T-helper 1 cell treated with Interleukin-12 subunit alpha and Interleukin-12 subunit beta and Interleukin-4 antibody, amounts not matched to agents 30 ng/mL and 1 ng/mL, for 36 hours (primary cell): ENCODE measurements around the gene SLC27A3. TPM values are rescaled to one million over a fixed set of nuclear protein-coding genes. Genes with fewer than 3 reads are reported as not detected.

Experiments
- intact Hi-C: fragments of 100-400 bp; cut with micrococcal nuclease; formaldehyde crosslinking; loops from one replicate; pipeline ENCODE4 v1.15.1; 2024
- total RNA-seq: library from RNA; stranded (reverse); gene quantifications from 2 replicates; pipeline ENCODE4 v1.2.3, GENCODE V29; 2022

The SLC27A3 gene, protein sequence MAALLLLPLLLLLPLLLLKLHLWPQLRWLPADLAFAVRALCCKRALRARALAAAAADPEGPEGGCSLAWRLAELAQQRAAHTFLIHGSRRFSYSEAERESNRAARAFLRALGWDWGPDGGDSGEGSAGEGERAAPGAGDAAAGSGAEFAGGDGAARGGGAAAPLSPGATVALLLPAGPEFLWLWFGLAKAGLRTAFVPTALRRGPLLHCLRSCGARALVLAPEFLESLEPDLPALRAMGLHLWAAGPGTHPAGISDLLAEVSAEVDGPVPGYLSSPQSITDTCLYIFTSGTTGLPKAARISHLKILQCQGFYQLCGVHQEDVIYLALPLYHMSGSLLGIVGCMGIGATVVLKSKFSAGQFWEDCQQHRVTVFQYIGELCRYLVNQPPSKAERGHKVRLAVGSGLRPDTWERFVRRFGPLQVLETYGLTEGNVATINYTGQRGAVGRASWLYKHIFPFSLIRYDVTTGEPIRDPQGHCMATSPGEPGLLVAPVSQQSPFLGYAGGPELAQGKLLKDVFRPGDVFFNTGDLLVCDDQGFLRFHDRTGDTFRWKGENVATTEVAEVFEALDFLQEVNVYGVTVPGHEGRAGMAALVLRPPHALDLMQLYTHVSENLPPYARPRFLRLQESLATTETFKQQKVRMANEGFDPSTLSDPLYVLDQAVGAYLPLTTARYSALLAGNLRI
- 21.0 and 22.5 TPM in 2 replicates for total RNA-seq

DNA sequence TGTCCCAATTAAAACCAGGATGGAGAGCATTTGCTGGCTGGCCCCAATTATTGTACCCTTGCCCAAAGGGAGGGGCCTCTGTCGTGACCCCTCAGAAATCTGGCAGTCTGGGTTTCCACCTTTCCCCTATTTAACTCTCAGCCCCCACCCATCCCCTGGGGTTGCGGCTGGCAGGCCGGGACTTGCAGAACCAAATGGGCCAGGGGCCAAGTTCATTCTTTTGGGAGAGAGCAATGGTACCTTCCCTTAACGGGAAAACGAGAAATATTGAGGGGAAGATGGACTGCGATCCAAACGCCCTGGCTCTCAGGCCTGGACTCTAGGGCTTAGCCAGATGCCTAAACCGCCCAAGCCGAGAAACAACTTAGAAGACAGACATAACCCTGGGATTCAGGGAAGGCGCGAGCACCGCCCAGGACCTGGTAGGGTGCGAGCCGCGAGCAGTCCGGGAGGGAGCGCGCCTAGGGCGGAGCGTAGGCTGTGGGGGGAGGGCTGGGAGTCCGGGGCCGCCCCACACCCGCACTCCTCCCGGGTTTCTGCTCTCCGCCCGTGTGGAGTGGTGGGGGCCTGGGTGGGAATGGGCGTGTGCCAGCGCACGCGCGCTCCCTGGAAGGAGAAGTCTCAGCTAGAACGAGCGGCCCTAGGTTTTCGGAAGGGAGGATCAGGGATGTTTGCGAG is at the start of gene SLC27A3:
SLC27A3 (plus strand) TSS at position 628 of the 678 bp plus-strand sequence. CDS start 91 bp downstream, outside the sequence.
- intact Hi-C loops, result loop anchor here (1.0 kb wide), 2 partner anchors 8 to 48 kb away; no protein-coding TSS in a partner anchor

DNA sequence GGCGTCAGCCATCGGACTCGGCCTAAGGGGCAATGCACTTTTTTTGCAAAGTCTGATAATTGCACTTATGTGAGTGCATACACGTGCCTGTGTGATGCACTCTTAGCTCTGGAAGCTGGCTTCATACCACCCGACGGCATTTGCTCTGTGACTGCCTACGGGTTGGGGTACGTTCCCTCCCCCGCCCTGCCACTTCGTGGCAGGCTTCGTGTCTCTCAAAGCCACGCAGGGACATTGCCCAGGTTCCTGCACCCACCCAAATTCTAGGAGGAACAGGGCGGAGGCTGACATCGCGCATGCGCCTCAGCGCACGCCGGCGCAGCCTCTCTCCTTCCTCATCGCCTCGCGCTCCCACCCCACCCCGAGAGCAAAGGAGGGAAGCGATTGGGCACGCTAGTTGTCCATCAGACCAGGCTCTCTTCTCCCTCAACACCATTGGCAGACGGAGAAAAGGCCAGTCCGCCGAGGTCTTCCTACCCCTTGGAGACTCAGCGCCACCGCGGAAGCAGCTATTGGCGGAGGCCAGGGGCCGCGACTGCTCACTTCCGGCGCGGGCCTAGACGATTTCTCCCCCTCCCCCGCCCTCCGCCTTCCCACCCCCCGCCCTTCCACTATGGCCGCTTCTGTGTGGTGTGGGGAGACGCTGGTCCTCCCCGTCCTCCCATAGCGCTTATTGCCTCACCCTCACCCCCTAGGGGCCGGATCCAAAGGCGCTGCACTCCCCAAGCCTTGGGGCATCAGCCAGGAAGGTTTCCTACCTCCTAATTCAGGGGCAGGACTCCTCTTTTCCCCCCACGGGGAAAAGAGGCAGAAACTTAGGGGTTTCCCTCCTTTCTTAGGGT is 47.5 kb upstream of the SLC27A3 start, which contains the start of gene INTS3:
INTS3 (plus strand) TSS at position 588 of the 842 bp plus-strand sequence. CDS start 585 bp downstream, outside the sequence.
- intact Hi-C loops, result loop anchor here (1.0 to 5.0 kb wide), 14 partner anchors 22 to 455 kb away; partner anchors contain the start of genes CRTC2, RAB13, RPS27 and S100A3

DNA sequence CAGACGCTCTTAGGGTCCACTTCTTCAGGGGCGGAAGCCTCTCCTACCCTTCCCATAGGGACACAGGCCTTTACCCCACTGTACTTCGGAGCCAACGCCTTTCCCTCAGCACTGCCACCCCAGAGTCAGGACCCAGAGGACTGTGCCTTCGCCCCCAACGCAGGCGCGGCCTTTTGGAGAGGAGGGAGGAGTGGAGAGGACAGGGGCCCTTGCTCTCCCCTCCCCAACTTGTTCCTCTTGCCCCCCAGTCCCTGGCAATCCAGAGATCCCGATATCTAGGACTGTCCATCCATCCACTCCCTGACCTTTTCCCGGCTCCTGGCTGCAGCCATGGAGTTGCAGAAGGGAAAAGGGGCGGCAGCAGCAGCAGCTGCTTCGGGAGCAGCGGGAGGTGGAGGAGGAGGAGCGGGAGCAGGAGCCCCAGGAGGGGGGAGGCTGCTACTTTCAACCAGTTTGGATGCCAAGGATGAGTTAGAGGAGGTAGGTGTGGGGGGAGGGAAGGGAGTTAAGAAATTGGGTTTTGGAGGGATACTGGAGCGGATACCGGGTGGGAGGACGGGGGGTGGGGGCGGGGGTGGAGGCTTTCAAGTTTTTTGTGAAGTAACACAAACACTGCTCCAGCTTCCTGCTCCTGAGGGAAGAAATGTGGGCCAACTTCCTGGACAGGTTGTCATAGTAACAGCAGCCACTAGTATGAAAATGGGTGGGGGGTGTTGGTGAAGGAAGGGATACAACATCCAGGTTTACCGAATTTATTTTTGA is 46.7 kb upstream of the SLC27A3 start:
- intact Hi-C loops, result loop anchor here (1.0 to 5.0 kb wide), 7 partner anchors 21 to 454 kb away; partner anchors contain the start of genes CRTC2, RAB13, S100A3 and S100A4

DNA sequence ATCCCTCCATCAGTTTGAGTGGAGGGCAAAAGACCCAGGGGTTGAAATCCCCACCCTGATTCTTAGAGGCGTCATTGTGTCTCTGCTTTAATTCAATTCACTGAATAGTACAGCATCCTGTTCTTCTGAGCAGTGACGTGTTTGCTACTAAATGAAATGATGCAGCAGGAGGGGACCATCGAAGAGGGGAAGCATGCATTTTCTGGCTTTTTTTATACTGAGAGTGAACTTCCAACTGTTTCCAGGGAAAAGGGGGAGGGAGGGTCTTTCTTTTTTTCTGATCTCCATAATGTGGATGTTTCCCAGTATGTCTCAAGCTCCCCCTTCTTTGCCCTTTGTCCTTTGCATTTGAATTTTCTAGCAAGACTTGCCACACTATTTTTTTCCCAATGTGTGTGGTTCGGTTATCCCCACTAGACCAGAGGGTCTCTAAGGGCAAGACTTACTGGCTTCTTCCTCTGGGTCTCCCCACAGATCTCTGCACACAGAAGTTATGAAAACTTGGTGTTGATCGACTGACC is 44.7 kb upstream of the SLC27A3 start:
- intact Hi-C loops, result no loop called here

DNA sequence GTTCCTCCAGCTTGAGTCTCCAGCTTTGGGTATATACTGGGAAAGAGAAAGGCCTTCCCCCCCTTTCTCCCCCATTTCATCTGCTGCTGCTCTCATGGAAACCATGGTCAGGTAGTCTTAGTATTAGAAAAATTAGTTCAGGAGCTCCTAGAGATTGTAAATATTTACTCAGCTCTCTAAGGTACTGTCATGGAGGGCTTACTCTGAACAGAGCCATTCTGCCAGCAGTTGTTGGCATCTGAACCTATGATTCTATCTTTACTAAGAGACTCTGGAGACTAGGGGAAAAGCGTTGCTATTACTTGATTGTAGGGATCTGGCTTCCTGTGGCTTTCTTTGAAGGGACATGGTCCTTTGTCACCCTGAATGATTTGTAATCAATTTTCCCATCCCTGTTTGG is 41.2 kb upstream of the SLC27A3 start:
- intact Hi-C loops, result no loop called here

DNA sequence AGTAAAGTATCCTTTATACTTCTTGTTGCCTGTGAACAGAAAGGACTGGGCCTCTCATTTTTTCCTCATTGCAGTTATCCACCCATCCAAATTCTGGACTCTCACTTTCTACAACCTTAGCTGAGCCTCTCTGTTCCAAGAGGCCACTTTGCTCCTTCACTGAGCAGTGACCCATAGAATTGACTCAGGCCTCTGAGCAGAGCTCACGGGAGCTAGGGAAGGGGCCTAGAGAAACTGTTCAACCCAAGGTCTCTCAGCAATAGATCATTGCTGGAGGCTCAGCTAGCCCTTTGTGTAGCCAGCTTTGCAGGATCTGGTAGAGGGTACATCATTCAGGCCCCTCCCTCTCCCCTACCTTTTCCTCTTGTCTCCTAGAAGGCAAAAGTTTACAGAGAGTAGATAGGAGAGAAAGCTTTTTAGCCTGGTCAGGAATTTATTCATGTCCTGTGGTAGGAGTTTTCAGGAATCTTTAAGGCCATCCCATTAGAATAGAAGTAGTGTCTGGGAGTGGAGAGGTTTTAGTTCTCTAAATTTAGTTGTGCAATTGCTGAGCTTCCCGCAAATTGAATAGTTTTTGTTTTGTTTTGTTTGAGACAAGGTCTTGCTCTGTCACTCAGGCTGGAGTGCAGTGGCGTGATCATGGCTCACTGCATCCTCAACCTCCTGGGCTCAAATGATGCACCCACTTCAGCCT is 40.7 kb upstream of the SLC27A3 start:
- intact Hi-C loops, result no loop called here

DNA sequence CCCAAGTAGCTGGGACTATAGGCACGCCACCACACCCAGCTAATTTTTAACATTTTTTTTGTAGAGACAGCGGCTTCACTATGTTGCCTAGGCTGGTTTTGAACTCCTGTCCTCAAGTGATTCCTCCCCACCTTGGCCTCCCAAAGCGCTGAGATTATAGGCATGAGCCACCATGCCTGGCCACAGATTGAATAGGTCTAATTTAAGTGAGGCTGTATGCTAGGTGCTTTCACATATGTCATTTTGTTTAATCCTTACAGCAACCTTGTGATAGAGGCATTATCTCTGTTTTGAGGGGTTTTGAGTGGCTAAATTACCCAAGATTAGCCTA is 40.2 kb upstream of the SLC27A3 start:
- intact Hi-C loops, result no loop called here

DNA sequence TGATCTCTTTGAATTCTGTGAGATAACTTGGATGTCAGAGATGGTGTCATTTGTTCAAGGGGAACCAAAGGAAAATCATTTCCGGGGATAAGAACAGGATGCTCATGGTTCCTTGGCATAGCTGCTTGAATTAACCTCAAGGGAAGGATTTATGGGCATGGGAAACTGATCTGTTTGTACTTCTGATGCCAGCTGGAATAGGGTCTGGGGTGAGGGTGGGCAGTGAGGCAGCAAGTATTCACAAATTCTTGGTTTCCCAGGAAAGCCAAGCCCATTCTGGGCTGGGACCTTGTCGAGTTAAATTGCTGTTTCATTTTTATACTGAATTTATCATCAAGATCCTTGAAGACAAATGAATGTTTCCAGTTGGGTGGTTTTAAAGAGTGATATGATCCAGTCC is 33.2 kb upstream of the SLC27A3 start:
- intact Hi-C loops, result no loop called here

DNA sequence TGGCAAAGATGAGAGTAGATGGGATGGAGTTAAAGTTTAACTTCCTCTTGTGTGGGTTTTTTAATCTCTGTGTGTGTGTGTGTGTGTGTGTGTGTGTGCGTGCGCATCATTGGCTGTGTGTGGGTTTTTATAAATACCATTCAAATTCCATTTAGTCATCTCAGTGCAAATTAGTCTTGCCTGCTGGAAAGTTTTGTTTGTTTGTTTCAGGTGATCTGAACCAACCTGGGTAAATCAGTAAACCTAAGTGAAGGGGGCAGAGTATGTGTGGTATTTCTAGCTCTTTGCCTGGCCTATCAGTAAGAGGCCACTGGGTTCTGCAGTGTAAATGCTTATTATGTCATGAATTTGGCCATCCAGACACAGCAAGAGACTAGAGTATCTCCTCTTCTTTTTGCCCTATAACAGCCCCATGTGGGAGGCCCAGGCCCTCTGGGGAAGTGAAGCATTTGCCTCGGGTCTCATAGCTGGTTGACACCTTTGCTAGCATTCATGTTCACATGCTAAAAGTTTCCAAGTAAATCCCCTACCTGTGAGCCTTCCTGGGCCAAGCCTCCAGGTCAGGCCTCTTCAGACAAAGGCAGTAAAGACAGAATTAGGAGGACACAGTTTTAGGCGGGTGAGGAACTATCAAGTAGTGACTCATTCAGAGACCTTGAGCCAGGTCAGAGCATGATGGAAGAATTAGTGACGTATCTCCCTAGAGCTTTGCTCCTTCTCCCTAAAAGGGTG is 32.6 kb upstream of the SLC27A3 start:
- intact Hi-C loops, result no loop called here

DNA sequence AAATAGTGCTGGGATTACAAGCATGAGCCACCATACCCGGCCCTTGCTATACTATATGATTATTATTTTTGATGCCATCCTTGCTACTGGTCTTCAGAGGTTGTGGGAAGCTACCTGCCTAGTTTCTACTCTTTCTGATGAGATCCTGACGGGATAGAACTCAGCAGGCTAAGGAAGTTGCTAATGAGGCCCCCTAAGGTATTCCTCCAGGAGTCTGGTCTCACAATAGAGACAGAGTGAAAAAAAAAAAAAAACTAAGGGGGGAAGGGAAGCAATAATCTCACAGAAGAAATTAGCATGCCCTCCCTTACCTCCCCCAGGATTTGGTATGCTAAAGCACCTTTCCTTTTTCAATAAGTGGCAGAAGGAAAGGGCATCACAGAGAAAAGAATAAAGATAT is 29.8 kb upstream of the SLC27A3 start:
- intact Hi-C loops, result loop anchor here (5.0 kb wide), 1 partner anchor 113 kb away; the partner anchor contains the start of gene CHTOP

DNA sequence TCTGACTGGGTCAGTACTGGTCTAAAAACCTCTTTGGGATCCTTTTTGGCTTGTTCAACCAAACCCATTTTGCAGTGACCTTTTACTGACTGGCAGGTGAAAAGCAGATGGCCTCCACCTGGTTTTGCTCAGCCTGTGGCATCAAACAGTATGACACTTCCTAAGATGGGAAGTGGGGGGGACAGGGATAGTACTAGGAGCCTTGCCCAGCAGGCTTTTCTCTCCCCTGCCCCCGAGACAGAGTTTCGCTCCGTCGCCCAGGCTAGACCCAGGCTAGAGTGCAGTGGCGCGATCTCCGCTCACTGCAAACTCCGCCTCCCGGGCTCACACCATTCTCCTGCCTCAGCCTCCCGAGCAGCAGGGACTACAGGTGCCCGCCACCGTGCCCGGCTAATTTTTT is 29.0 kb upstream of the SLC27A3 start:
- intact Hi-C loops, result loop anchor here (5.0 kb wide), 1 partner anchor 114 kb away; the partner anchor contains the start of gene CHTOP

DNA sequence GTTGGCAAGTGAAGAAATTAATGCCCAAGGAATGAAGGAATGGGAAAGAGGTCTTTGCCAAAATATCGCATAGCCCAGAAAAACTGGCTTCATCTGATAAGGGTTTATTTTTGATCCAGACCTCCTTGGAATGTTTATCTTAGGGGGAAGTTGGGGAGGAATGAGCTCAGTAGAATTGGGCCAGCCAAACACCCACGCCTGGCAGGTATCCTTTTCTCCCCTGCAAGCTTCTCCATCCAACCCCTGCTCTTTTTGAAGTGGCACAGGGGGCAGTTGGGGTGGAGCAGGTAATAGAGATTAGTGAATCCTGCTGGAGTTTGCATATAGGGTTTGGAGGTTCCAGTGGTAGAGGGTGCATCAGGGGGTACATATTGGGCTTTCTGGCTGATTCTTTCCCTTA is 26.3 kb upstream of the SLC27A3 start:
- intact Hi-C loops, result loop anchor here (1.0 to 5.0 kb wide), 10 partner anchors 21 to 238 kb away; partner anchors contain the start of genes CHTOP, INTS3 and RAB13

DNA sequence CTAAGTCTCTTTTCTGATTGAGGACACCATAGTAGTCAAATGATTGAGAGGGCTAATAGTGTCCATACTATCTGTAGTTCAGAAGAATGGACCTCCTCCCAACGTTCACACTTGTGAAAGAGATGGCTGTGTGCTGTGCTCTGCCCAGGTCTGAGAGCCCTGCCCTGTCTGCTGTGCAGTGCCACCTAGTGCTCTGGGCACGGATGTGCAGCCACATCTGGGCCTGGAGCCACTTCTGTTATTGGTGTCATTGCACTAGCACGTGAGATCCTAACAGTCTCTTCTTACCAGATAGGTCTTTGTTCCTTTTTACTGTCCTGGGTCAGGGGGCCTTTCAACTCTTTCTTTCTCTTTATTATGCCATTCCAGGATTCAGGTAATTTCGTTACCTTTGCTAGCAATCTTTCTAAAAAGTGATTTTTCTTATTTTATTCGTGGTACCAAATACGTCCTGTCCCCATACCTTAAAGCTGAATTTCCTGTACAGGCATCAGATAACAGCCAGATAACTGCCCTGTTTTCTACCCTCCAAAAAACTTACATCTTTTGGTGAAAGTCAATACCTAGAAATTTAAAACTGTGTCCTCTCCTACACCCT is 25.7 kb upstream of the SLC27A3 start:
- intact Hi-C loops, result loop anchor here (1.0 to 5.0 kb wide), 10 partner anchors 21 to 238 kb away; partner anchors contain the start of genes CHTOP, INTS3 and RAB13

DNA sequence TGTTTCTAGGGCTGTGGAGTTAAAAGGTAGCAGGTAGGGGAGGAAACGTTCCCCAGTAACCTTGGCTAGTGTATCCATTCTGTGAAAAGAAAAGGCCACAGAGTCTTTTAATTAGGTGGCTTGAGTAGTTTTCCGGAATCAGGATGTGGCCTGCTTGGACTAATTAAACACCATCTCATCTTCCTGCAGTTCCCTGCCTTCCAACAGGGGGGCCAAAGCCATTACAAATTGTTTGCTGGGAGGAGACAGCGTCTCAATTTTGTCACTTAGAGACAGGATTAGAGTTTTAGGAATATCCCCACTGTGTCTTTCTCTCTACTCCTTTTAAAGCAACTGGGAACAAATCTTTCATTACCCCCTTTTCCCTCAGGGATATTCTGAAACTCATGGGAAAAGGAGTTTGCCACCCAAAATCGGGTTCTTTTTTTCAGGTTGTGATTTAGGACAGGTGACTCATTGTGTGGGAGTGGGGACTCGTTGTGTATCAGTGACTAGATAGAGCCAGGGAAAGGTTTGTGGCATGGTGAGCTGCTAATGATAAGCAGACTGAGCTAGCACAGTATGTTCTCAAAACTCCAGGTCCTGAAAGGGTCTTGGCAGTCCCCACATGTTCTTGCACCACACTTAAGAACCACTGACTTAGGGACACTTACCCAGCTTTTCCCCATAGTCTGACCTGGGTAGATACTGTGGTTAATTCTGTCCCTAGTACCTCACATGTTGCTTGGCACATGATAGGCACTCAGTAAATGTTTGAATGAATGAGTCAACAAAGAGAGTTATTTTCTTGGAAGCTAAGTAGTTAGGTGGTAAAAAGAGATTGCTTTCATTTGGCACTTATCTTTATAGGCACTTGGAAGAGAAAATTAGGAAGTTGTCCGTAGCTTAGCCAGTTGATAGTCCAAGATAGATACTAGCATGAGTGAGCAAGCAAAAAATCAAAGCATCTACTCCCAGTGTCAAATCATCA is 24.9 kb upstream of the SLC27A3 start:
- intact Hi-C loops, result no loop called here

DNA sequence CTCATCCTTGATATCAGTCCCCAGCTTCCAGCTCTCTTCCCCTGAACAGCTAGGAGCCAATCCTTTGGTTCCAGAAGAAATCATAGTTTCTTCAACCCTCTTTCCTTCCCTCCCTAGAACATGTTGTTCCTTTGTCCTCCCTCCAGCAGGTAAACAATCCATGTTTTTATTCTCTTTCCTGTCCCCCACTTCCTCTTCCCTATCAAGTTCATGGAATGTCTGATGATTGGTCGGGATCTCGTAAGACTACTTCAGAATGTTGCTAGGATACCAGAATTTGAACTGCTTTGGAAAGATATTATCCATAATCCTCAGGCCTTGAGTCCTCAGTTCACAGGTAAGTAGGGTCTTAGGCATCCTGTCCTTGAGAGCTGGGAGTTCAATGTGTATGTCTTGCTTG is 23.1 kb upstream of the SLC27A3 start:
- intact Hi-C loops, result no loop called here

DNA sequence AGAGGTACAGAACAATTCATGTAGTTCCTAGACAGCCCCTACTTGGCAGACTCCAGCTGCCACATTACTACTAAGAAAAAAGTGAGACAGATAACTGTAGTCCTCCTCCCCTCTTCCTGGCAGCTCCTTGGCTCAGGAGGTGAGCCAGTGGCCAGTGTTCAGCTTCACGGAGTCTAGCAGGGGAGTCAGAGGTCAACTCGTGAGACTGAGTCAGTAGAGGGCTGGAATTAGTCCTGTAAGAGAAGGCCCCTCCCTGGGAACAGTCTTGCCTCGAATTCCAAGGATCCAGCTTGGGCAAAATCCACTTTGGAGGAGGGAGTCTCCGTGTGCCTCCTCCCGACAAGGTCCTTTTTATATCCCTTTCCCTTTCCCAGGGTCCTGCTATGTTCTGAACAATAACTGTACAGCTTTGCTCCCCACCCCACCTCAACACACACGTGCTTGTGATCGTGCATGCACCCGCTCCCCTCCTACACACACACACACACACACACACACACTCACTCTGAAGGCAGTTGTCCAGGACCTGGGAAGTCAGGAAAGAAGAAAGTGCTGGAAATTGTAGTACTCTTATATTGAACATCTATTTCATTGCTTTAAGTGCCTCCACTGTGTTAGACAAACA is 22.5 kb upstream of the SLC27A3 start:
- intact Hi-C loops, result no loop called here
